Osteoblast (primary cell): ENCODE results near the gene FAM3B. TPM values are rescaled to one million over a fixed set of nuclear protein-coding genes. Genes with fewer than 3 reads are reported as not detected.

ENCODE experiments used
- DNase-seq: peaks from one replicate; pipeline ENCODE4 v3.0.0; 2011; ENCODE audit warnings: low spot score, mixed read lengths; ENCODE audit not compliant: insufficient read length; ENCODE audit errors: missing footprints
- H2AFZ ChIP-seq: 2 replicates; pipeline ENCODE4 v1.6.0; 2011; ENCODE audit warnings: mild to moderate bottlenecking, low read length
- H3K27ac ChIP-seq: 2 replicates; pipeline ENCODE4 v1.5.1; 2011; ENCODE audit warnings: mild to moderate bottlenecking, low read depth, low read length, moderate library complexity
- H3K27me3 ChIP-seq: 2 replicates; pipeline ENCODE4 v1.6.0; 2012; ENCODE audit warnings: mild to moderate bottlenecking, control low read depth, inconsistent platforms, low read length, moderate library complexity; ENCODE audit not compliant: insufficient read depth
- H3K36me3 ChIP-seq: 2 replicates; pipeline ENCODE4 v1.5.1; 2011; ENCODE audit warnings: mild to moderate bottlenecking, low read length, control low read depth, moderate library complexity; ENCODE audit not compliant: insufficient read depth
- H3K4me1 ChIP-seq: 2 replicates; pipeline ENCODE4 v1.5.1; 2011; ENCODE audit warnings: mild to moderate bottlenecking, low read length, control low read depth, moderate library complexity; ENCODE audit not compliant: insufficient read depth
- H3K4me2 ChIP-seq: 2 replicates; pipeline ENCODE4 v1.6.0; 2011; ENCODE audit warnings: mild to moderate bottlenecking, low read length; ENCODE audit not compliant: insufficient read depth
- H3K4me3 ChIP-seq: fragments of 200-600 bp; sonication (generic); 3 replicates; pipeline ENCODE4 v1.5.1; 2012; ENCODE audit warnings: mild to moderate bottlenecking, low read length, inconsistent platforms; ENCODE audit not compliant: insufficient read depth
- H3K79me2 ChIP-seq: 2 replicates; pipeline ENCODE4 v1.6.0; 2012; ENCODE audit warnings: mild to moderate bottlenecking, low read length, control low read depth, inconsistent platforms; ENCODE audit not compliant: insufficient read depth
- H3K9me3 ChIP-seq: 2 replicates; pipeline ENCODE4 v1.5.1; 2011; ENCODE audit warnings: low read depth, low read length, control low read depth
- H4K20me1 ChIP-seq: 2 replicates; pipeline ENCODE4 v1.6.0; 2012; ENCODE audit warnings: mild to moderate bottlenecking, low read length, control low read depth; ENCODE audit not compliant: insufficient read depth
- total RNA-seq: library from RNA; depleted of rRNA; stranded (reverse); fragments of >200 nt; gene quantifications from 2 replicates; pipeline ENCODE4 v1.2.3, GENCODE V29; 2012
- TF ChIP-seq, protein P1 (sequence below): IDR thresholded peaks from 2 replicates; pipeline ENCODE4 v1.5.1; 2011; ENCODE audit warnings: mild to moderate bottlenecking, low read depth, low read length, moderate library complexity; ENCODE audit errors: extremely low read depth

Gene FAM3B
- total RNA-seq, 1 donor, result not detected

DNA sequence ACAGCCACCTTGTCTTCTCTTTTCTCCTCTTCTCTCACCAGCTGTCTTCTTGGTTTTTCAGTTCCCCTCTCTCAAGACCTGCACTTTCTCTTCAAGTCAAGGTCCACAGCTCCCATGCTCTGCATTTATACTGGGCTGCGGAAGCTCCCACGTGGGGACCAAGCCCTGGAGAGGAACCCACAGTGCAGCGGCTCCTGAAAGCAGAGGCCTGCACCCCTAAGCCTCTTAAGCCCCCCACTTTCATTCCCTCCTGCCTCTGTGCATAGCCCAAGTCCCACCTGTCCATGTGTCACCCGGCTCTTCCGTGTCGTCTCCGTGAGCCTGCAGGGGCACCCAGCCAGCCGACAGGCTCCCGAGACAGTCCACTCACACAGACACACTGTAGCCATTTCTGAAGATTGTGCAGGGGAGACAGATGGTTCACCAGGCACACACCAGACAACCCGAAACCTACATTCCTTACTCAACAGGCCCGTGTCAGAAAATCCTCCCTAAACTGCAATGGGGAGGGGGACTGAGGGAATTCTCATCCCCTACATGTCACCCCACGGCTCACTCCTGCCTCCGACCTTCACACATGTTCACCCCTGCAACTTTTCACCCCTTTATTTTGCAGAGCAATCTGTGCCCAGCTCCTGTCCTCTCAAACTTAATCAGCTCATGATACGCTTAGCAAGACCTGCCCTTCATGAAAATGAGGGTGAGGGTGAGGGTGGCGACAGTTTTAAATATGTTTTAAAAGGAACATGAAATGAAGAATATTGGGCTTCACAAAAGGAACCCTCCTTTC lies 51.5 kb downstream of the FAM3B start:
- no peak overlapping the region for H2AFZ ChIP-seq
- peaks cover 6% of the 10 kb centered on the region for H3K27me3 ChIP-seq
- H3K79me2 ChIP-seq, result no peaks in the 10 kb centered on the region
- TF ChIP-seq, protein P1, sequence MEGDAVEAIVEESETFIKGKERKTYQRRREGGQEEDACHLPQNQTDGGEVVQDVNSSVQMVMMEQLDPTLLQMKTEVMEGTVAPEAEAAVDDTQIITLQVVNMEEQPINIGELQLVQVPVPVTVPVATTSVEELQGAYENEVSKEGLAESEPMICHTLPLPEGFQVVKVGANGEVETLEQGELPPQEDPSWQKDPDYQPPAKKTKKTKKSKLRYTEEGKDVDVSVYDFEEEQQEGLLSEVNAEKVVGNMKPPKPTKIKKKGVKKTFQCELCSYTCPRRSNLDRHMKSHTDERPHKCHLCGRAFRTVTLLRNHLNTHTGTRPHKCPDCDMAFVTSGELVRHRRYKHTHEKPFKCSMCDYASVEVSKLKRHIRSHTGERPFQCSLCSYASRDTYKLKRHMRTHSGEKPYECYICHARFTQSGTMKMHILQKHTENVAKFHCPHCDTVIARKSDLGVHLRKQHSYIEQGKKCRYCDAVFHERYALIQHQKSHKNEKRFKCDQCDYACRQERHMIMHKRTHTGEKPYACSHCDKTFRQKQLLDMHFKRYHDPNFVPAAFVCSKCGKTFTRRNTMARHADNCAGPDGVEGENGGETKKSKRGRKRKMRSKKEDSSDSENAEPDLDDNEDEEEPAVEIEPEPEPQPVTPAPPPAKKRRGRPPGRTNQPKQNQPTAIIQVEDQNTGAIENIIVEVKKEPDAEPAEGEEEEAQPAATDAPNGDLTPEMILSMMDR, result no peak
- H3K9me3 ChIP-seq, result no peaks in the 10 kb centered on the region
- H3K36me3 ChIP-seq, result no peaks in the 10 kb centered on the region
- H3K4me2 ChIP-seq, result no peak overlapping the region
- DNase-seq, result no peak
- no peaks in the 10 kb centered on the region for H4K20me1 ChIP-seq
- no peak overlapping the region for H3K4me3 ChIP-seq
- H3K4me1 ChIP-seq, result peaks cover 3% of the 10 kb centered on the region
- H3K27ac ChIP-seq, result no peak overlapping the region

DNA sequence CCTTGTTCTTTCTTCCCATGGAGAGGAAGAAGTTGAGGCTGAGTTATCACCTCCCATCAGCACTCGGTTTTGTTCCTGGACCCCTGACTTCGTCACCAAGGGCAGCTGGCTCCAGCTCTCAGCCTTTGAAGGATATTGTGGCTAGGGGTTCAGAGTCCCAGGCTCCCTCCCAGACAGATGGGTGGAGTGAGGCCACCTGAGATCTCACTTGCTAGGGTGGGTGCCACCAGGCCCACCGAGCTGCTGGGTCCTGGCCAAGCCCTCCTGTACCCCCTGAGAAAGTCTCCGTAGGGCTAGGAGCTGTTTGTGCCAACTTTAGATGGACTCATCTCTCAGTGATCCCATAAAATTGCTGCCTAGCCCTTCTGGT lies 52.1 kb downstream of the FAM3B start:
- no peaks in the 10 kb centered on the region for H3K9me3 ChIP-seq
- no peak for DNase-seq
- H4K20me1 ChIP-seq, result no peaks in the 10 kb centered on the region
- H3K79me2 ChIP-seq, result no peaks in the 10 kb centered on the region
- peaks cover 6% of the 10 kb centered on the region for H3K27me3 ChIP-seq
- peaks cover 3% of the 10 kb centered on the region for H3K4me1 ChIP-seq
- TF ChIP-seq, protein P1, result no peak
- peak overlapping the region; percentile 40 for H3K4me3 ChIP-seq
- H2AFZ ChIP-seq, result no peak overlapping the region
- H3K36me3 ChIP-seq, result no peaks in the 10 kb centered on the region
- H3K27ac ChIP-seq, result no peak overlapping the region
- H3K4me2 ChIP-seq, result peak overlapping the region; percentile 60

DNA sequence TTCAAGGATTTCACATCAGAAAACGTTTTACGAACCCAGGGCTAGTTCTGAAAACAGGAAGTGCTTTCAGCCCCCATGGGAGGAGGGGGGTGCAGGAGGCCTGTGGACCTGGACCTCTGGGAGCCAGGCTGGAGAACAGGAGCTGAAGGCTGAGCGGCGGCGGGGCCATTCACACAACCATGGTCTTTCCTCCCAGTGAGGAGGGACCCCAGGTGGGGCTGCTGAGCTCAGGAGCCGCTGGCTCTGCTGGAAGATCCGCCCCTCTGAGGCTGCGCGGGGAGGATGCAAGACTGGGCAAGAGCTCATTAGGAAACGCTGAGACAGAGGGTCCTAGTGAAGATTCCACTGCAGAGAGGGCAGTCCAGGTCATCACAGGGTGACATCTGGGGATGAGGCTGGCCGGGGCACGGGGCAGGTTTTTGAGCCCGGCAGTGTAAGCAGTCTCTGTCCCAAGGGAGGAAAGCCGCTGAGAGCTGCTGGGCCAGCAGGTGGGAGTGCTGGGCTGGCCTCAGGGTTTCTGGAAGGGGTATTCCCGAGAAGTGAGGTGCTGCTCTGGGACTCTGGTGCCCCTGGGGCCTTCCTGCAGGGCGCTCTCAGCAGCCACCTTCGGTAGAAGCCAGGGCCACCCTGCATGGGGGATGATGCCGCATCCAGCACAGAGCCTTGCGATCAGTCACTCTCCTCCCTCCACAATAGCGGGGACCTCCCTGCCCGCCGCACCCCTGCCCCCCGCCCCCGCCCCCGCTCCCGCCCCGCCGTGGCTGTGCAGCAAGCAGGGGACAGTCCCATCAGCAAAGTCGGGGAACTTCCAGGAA lies 52.7 kb downstream of the FAM3B start:
- TF ChIP-seq, protein P1, result no peak
- H2AFZ ChIP-seq, result peak overlapping the region; percentile 51
- no peak for DNase-seq

More for the DNA sequence above, 52.7 kb downstream of the FAM3B start:
- Histone ChIP-seq H3K79me2 (no peaks in the 10 kb centered on the region), H3K27ac (no peak overlapping the region), H3K9me3 (no peaks in the 10 kb centered on the region), H3K27me3 (peaks cover 6% of the 10 kb centered on the region), H3K36me3 (no peaks in the 10 kb centered on the region), H3K4me2 (peak overlapping the region; percentile 60), H3K4me1 (peaks cover 3% of the 10 kb centered on the region), H3K4me3 (peak overlapping the region; percentile 40), H4K20me1 (no peaks in the 10 kb centered on the region)
